ENCODE measurements around the gene KCNG1.

DNA sequence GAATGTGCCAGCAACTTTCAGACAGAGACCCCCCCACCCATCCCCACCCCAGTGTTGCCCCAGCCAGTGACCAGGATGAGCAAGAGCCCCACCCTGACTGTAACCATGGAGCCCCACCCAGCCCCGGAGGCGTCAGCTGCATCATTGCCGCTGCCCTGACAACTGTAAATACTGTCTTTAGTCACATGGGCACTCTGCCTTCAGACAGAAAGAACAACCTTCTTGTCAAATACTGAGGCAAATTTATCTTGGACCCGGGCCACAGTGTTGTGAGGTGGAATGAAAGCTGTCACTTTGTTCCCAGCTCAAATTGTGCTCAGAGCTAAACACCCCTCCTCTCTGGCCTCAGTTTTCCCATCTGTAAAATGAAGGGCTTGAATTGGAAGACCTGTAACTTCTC, 40.5 kb downstream of the KCNG1 start:
- TF ChIP-seq EED (CRISPR knock-in tag; IDR thresholded peaks at IDR 0.05) = no peak
- TF ChIP-seq, protein P1, sequence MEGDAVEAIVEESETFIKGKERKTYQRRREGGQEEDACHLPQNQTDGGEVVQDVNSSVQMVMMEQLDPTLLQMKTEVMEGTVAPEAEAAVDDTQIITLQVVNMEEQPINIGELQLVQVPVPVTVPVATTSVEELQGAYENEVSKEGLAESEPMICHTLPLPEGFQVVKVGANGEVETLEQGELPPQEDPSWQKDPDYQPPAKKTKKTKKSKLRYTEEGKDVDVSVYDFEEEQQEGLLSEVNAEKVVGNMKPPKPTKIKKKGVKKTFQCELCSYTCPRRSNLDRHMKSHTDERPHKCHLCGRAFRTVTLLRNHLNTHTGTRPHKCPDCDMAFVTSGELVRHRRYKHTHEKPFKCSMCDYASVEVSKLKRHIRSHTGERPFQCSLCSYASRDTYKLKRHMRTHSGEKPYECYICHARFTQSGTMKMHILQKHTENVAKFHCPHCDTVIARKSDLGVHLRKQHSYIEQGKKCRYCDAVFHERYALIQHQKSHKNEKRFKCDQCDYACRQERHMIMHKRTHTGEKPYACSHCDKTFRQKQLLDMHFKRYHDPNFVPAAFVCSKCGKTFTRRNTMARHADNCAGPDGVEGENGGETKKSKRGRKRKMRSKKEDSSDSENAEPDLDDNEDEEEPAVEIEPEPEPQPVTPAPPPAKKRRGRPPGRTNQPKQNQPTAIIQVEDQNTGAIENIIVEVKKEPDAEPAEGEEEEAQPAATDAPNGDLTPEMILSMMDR (CRISPR knock-in tag; IDR thresholded peaks at IDR 0.05) = no peak
- TF ChIP-seq, protein P2, sequence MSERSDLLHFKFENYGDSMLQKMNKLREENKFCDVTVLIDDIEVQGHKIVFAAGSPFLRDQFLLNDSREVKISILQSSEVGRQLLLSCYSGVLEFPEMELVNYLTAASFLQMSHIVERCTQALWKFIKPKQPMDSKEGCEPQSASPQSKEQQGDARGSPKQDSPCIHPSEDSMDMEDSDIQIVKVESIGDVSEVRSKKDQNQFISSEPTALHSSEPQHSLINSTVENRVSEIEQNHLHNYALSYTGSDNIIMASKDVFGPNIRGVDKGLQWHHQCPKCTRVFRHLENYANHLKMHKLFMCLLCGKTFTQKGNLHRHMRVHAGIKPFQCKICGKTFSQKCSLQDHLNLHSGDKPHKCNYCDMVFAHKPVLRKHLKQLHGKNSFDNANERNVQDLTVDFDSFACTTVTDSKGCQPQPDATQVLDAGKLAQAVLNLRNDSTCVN (CRISPR knock-in tag; IDR thresholded peaks at IDR 0.05; ENCODE audit: borderline replicate concordance) = no peak
- TF ChIP-seq TP53 (CRISPR knock-in tag; conservative IDR thresholded peaks at IDR 0.05) = no peak
- TF ChIP-seq, protein P3, sequence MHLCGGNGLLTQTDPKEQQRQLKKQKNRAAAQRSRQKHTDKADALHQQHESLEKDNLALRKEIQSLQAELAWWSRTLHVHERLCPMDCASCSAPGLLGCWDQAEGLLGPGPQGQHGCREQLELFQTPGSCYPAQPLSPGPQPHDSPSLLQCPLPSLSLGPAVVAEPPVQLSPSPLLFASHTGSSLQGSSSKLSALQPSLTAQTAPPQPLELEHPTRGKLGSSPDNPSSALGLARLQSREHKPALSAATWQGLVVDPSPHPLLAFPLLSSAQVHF (CRISPR knock-in tag; IDR thresholded peaks at IDR 0.05) = no peak
- TF ChIP-seq, protein P4, sequence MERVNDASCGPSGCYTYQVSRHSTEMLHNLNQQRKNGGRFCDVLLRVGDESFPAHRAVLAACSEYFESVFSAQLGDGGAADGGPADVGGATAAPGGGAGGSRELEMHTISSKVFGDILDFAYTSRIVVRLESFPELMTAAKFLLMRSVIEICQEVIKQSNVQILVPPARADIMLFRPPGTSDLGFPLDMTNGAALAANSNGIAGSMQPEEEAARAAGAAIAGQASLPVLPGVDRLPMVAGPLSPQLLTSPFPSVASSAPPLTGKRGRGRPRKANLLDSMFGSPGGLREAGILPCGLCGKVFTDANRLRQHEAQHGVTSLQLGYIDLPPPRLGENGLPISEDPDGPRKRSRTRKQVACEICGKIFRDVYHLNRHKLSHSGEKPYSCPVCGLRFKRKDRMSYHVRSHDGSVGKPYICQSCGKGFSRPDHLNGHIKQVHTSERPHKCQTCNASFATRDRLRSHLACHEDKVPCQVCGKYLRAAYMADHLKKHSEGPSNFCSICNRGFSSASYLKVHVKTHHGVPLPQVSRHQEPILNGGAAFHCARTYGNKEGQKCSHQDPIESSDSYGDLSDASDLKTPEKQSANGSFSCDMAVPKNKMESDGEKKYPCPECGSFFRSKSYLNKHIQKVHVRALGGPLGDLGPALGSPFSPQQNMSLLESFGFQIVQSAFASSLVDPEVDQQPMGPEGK (CRISPR knock-in tag; IDR thresholded peaks at IDR 0.05) = no peak
- no peak for TF ChIP-seq TCF7L2 (IDR thresholded peaks at IDR 0.05; ENCODE audit: low read depth, low read length)
- TF ChIP-seq POLR2AphosphoS5 (IDR thresholded peaks at IDR 0.05; ENCODE audit: low read depth, low read length) = no peak
- no peak for TF ChIP-seq POLR2A (IDR thresholded peaks at IDR 0.05; ENCODE audit: insufficient read depth in 1 of 2, low read depth in 2 of 2, low read length in 2 of 2)
